ENCODE measurements around the gene TES.

The TES gene

GRCh38 chr7:116227678-116228239 is 17.4 kb downstream of the TES start:
- no peak overlapping the region for H3K4me3 ChIP-seq (ENCODE audit: low read depth in 1 of 2, low read length in 1 of 2)
- TF ChIP-seq CTCF (IDR thresholded peaks at IDR 0.05): no peak
- H3K9me3 ChIP-seq: no peaks in the 10 kb centered on the region
- H3K36me3 ChIP-seq: no peaks in the 10 kb centered on the region
- peaks cover 14 to 17% of the 10 kb centered on the region in 2 experiments for H3K4me1 ChIP-seq (ENCODE audit: control insufficient read depth in 1 of 2, insufficient read depth in 1 of 2, low read depth in 1 of 2, low read length in 1 of 2)
- no peak overlapping the region for H3K27ac ChIP-seq
- no peaks in the 10 kb centered on the region for H3K27me3 ChIP-seq

GRCh38 chr7:116228241-116228640 is 17.9 kb downstream of the TES start:
- H3K4me3 ChIP-seq (ENCODE audit: low read depth in 1 of 2, low read length in 1 of 2): no peak overlapping the region
- peaks cover 18 to 22% of the 10 kb centered on the region in 2 experiments for H3K4me1 ChIP-seq (ENCODE audit: control insufficient read depth in 1 of 2, insufficient read depth in 1 of 2, low read depth in 1 of 2, low read length in 1 of 2)
- H3K27ac ChIP-seq: no peak overlapping the region
- TF ChIP-seq CTCF (IDR thresholded peaks at IDR 0.05): no peak
- H3K36me3 ChIP-seq: no peaks in the 10 kb centered on the region
- H3K27me3 ChIP-seq: no peaks in the 10 kb centered on the region
- no peaks in the 10 kb centered on the region for H3K9me3 ChIP-seq

GRCh38 chr7:116229366-116229765 is 19.0 kb downstream of the TES start:
- no peaks in the 10 kb centered on the region for H3K27me3 ChIP-seq
- peaks cover 25 to 33% of the 10 kb centered on the region in 2 experiments for H3K4me1 ChIP-seq (ENCODE audit: control insufficient read depth in 1 of 2, insufficient read depth in 1 of 2, low read depth in 1 of 2, low read length in 1 of 2)
- H3K4me3 ChIP-seq (ENCODE audit: low read depth in 1 of 2, low read length in 1 of 2): no peak overlapping the region
- TF ChIP-seq CTCF (IDR thresholded peaks at IDR 0.05): no peak
- no peaks in the 10 kb centered on the region for H3K9me3 ChIP-seq
- H3K36me3 ChIP-seq: no peaks in the 10 kb centered on the region
- H3K27ac ChIP-seq: no peak overlapping the region

GRCh38 chr7:116230191-116231005 is 20.1 kb downstream of the TES start:
- Histone ChIP-seq H3K4me1 (ENCODE audit: control insufficient read depth in 1 of 2, insufficient read depth in 1 of 2, low read depth in 1 of 2, low read length in 1 of 2) (peaks cover 30 to 40% of the 10 kb centered on the region in 2 experiments), H3K27ac (no peak overlapping the region), H3K36me3 (no peaks in the 10 kb centered on the region), H3K4me3 (ENCODE audit: low read depth in 1 of 2, low read length in 1 of 2) (no peak overlapping the region), H3K27me3 (no peaks in the 10 kb centered on the region), H3K9me3 (no peaks in the 10 kb centered on the region)
- TF ChIP-seq CTCF (IDR thresholded peaks at IDR 0.05): no peak

- TF ChIP-seq CTCF (IDR thresholded peaks at IDR 0.05): no peak
- Histone ChIP-seq H3K4me1 (ENCODE audit: control insufficient read depth in 1 of 2, insufficient read depth in 1 of 2, low read depth in 1 of 2, low read length in 1 of 2) (peaks cover 30 to 40% of the 10 kb centered on the region in 2 experiments), H3K27ac (no peak overlapping the region)
Observed at GRCh38 chr7:116231543-116231942, 21.2 kb downstream of the TES start.

More at GRCh38 chr7:116231543-116231942, 21.2 kb downstream of the TES start:
- H3K36me3 ChIP-seq: peaks cover under 1% of the 10 kb centered on the region
- H3K4me3 ChIP-seq (ENCODE audit: low read depth in 1 of 2, low read length in 1 of 2): no peak overlapping the region
- no peaks in the 10 kb centered on the region for H3K27me3 ChIP-seq
- H3K9me3 ChIP-seq: no peaks in the 10 kb centered on the region
